Central memory CD8-positive, alpha-beta T cell (primary cell): ENCODE results near the gene PRPF19.

Source experiments
- ATAC-seq: fragments of 150-1000 bp; cut with Tn5 transposase; replicated peaks from 2 replicates; pipeline ENCODE4 v1.10.0; 2022; ENCODE audit warnings: mild to moderate bottlenecking, moderate FRiP score, moderate number of reproducible peaks; ENCODE audit not compliant: poor library complexity, severe bottlenecking; ENCODE audit errors: extremely low read depth
- DNase-seq, 2 donors: peaks; one replicate each; pipeline ENCODE4 v3.0.0; 2021; ENCODE audit warnings: low spot score in 2 of 2
- H3K27ac Mint-ChIP-seq: one replicate; pipeline ENCODE4 v1.8.0; 2022; ENCODE audit warnings: low read depth, mild to moderate bottlenecking, moderate library complexity, mixed read lengths
- H3K27me3 Mint-ChIP-seq: one replicate; pipeline ENCODE4 v1.8.0; 2022; ENCODE audit warnings: mixed read lengths
- H3K36me3 Mint-ChIP-seq: one replicate; pipeline ENCODE4 v1.8.0; 2022; ENCODE audit warnings: mild to moderate bottlenecking, moderate library complexity, mixed read lengths; ENCODE audit not compliant: insufficient read depth
- H3K4me1 Mint-ChIP-seq: one replicate; pipeline ENCODE4 v1.8.0; 2022; ENCODE audit warnings: mixed read lengths
- H3K4me3 Mint-ChIP-seq: one replicate; pipeline ENCODE4 v1.8.0; 2022; ENCODE audit warnings: mild to moderate bottlenecking, moderate library complexity, mixed read lengths
- H3K9me3 Mint-ChIP-seq: one replicate; pipeline ENCODE4 v1.8.0; 2022; ENCODE audit warnings: mixed read lengths

The PRPF19 gene

GRCh38 chr11:60879971-60880588 lies 26.3 kb downstream of the PRPF19 start:
- ATAC-seq = no peak
- Mint-ChIP-seq H3K4me1 (peaks cover 16% of the 10 kb centered on the region), H3K27ac (no peak overlapping the region)

DNA sequence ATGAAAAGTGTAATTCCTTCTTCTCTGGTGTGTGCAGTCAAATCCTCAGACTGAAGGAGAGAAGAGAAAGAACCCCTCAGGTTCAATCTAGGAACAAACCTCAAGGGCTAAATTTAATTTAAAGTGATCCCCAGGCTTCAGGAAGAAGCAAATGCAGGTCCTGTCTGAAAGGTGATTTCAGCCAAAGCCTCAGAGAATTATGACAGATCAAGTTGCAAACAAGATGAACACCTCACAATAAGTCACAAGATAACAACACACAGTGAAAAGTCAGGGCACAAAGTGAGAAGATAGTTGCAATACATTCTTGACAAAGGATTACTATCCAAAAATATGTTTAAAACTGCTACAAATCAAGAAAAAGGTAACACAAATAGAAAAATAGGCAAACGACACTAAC lies 27.3 kb downstream of the PRPF19 start:
- H3K36me3 Mint-ChIP-seq = peaks cover 26% of the 10 kb centered on the region
- H3K9me3 Mint-ChIP-seq = no peaks in the 10 kb centered on the region
- ATAC-seq (no peak), DNase-seq (no peak)
- peaks cover 14% of the 10 kb centered on the region for H3K4me1 Mint-ChIP-seq
- no peak overlapping the region for H3K4me3 Mint-ChIP-seq
- H3K27ac Mint-ChIP-seq = no peak overlapping the region
- H3K27me3 Mint-ChIP-seq = no peaks in the 10 kb centered on the region

More at GRCh38 chr11:60879971-60880588, 26.3 kb downstream of the PRPF19 start:
- Mint-ChIP-seq H3K36me3 (peaks cover 28% of the 10 kb centered on the region), H3K27me3 (no peaks in the 10 kb centered on the region), H3K4me3 (no peak overlapping the region), H3K9me3 (no peaks in the 10 kb centered on the region)
- no peak for DNase-seq

DNA sequence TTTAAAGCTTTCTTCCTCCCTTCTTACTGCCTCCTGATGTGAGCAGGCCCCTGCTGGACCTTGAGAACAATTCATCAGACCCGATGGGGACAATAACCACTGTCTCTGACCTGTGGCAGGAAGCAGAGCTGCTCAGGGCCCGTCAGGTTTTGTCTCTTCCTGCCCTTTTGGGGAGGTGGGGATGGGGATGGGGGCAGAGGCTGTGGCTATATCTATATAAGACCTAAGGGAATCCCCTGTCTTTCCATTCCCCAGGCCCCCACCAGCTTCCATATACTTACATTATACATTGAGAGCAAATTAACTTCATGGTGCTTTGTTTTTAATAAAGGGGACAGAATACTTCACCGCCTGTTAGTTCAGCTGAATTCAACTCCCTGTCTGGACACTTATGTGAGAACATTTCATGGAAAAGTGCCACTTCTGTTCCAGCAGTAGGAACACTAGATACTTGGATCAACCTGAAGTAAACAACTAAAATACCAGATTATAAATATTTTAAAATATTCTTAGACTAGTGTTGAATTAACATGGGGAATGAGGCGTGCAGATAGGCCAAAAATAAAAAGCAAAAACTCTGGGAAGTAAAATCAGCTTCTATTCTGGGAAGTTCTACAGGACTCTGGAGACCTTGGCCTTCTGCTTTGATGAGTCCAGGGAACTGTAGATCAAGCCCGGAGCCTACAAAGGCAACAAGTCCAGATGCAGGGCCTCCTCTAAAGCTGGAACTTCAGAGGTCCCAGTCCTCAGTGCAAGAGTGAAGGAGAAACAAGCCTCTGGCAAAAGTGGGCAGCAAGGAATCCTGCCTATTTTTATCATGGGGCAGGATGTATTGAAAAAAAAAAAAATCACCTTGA lies 27.9 kb downstream of the PRPF19 start:
- Mint-ChIP-seq H3K27me3 (no peaks in the 10 kb centered on the region), H3K36me3 (peaks cover 23% of the 10 kb centered on the region), H3K9me3 (no peaks in the 10 kb centered on the region), H3K27ac (no peak overlapping the region), H3K4me1 (peaks cover 9% of the 10 kb centered on the region), H3K4me3 (no peak overlapping the region)
- DNase-seq (no peak), ATAC-seq (no peak)

GRCh38 chr11:60876168-60876485 lies 30.3 kb downstream of the PRPF19 start:
- Mint-ChIP-seq H3K36me3 (peaks cover 20% of the 10 kb centered on the region), H3K27ac (no peak overlapping the region), H3K4me3 (no peak overlapping the region), H3K27me3 (no peaks in the 10 kb centered on the region), H3K4me1 (peaks cover 14% of the 10 kb centered on the region), H3K9me3 (no peaks in the 10 kb centered on the region)
- ATAC-seq = no peak
- no peak for DNase-seq

GRCh38 chr11:60875366-60876167 lies 30.8 kb downstream of the PRPF19 start:
- H3K4me1 Mint-ChIP-seq = peaks cover 18% of the 10 kb centered on the region
- no peak overlapping the region for H3K27ac Mint-ChIP-seq
- no peak for ATAC-seq
- H3K36me3 Mint-ChIP-seq = peaks cover 17% of the 10 kb centered on the region
- no peak overlapping the region for H3K4me3 Mint-ChIP-seq
- DNase-seq = no peak
- no peaks in the 10 kb centered on the region for H3K9me3 Mint-ChIP-seq
- H3K27me3 Mint-ChIP-seq = no peaks in the 10 kb centered on the region

DNA sequence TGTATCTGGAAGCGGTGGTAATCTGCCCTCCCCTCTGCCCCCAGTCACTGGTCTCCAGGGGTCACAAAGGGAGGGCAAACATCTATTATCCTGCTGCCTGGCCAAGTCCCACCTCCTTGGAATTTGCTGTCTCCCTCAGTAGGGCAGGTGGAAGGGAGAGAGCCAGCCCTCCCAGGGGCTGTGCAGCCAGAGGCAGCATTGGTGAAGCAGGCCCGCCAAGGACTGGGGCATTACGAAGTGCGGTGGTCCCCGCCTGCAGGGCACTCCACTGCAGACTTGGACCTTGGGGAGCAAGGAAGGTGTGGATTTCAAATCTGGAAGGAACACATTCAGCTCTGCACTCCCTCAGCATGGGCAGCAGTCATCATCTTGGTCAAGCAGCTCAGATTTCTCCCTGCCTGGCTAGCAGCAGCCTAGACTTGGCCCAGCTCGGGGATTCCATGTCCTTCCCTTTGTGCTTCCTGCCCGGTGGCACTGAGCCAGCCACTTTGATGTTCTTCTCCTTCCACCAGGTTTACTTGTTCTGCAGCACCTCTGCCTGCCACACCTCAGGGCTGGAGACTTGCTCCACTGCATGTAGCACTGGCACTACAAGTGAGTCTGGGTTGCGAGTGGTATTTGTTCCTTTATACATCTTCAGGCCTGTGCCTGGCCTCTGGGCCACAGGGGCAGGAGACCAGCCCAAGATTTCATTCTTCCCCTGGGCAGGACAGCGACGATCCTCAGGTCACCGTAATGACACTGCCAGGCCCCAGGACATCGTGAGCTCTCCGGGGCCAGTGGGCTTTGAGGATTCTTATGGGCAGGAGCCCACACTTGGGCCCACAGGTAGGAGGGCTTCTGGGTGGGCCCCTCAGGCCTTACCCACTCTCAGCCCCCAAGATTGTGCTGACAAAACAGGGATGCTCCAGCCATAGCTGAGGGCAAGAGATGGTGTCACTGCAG lies 31.7 kb downstream of the PRPF19 start:
- peaks cover 3% of the 10 kb centered on the region for H3K27me3 Mint-ChIP-seq
- H3K4me3 Mint-ChIP-seq = no peak overlapping the region
- DNase-seq (no peak), ATAC-seq (no peak)
- peaks cover 18% of the 10 kb centered on the region for H3K4me1 Mint-ChIP-seq
- peaks cover 15% of the 10 kb centered on the region for H3K36me3 Mint-ChIP-seq
- H3K27ac Mint-ChIP-seq = no peak overlapping the region
- no peaks in the 10 kb centered on the region for H3K9me3 Mint-ChIP-seq

GRCh38 chr11:60873533-60873932 lies 32.9 kb downstream of the PRPF19 start:
- Mint-ChIP-seq H3K27me3 (peaks cover 10% of the 10 kb centered on the region), H3K36me3 (peaks cover 8% of the 10 kb centered on the region), H3K9me3 (no peaks in the 10 kb centered on the region), H3K4me1 (peaks cover 18% of the 10 kb centered on the region), H3K4me3 (no peak overlapping the region), H3K27ac (no peak overlapping the region)
- no peak for DNase-seq
- ATAC-seq = no peak

- H3K4me1 Mint-ChIP-seq = peaks cover 18% of the 10 kb centered on the region
- peaks cover 10% of the 10 kb centered on the region for H3K27me3 Mint-ChIP-seq
- H3K27ac Mint-ChIP-seq = no peak overlapping the region
- H3K9me3 Mint-ChIP-seq = no peaks in the 10 kb centered on the region
- DNase-seq (no peak), ATAC-seq (no peak)
- no peak overlapping the region for H3K4me3 Mint-ChIP-seq
- peaks cover 3% of the 10 kb centered on the region for H3K36me3 Mint-ChIP-seq
Observed at GRCh38 chr11:60872961-60873524, 33.3 kb downstream of the PRPF19 start.

GRCh38 chr11:60872124-60872960 lies 34.0 kb downstream of the PRPF19 start:
- peaks cover 10% of the 10 kb centered on the region for H3K27me3 Mint-ChIP-seq
- H3K27ac Mint-ChIP-seq = no peak overlapping the region
- DNase-seq = no peak
- H3K4me3 Mint-ChIP-seq = no peak overlapping the region
- peaks cover under 1% of the 10 kb centered on the region for H3K36me3 Mint-ChIP-seq
- ATAC-seq = no peak
- no peaks in the 10 kb centered on the region for H3K9me3 Mint-ChIP-seq
- H3K4me1 Mint-ChIP-seq = peaks cover 18% of the 10 kb centered on the region

- ATAC-seq (no peak), DNase-seq (no peak)
- Mint-ChIP-seq H3K27ac (no peak overlapping the region), H3K4me3 (no peak overlapping the region), H3K4me1 (peaks cover 18% of the 10 kb centered on the region), H3K36me3 (no peaks in the 10 kb centered on the region), H3K27me3 (peaks cover 10% of the 10 kb centered on the region), H3K9me3 (no peaks in the 10 kb centered on the region)
Observed at GRCh38 chr11:60871378-60872061, 34.9 kb downstream of the PRPF19 start.
